HUES6 (cell line): Measurements from ENCODE around the gene RNU6-1.
A peak's percentile ranks its signal among the peaks of the same experiment; 100 is the strongest.

Experiments used
- H3K27ac ChIP-seq: 2 replicates; pipeline ENCODE4 v1.7.0; 2013; ENCODE audit warnings: low read depth, mild to moderate bottlenecking, low read length, inconsistent platforms
- H3K27me3 ChIP-seq: 2 replicates; pipeline ENCODE4 v1.6.1; 2013; ENCODE audit warnings: low read length; ENCODE audit not compliant: control insufficient read depth, insufficient read depth
- H3K36me3 ChIP-seq: 2 replicates; pipeline ENCODE4 v1.6.1; 2013; ENCODE audit warnings: low read length; ENCODE audit not compliant: control insufficient read depth, insufficient read depth
- H3K4me1 ChIP-seq: 2 replicates; pipeline ENCODE4 v1.6.1; 2013; ENCODE audit warnings: low read length; ENCODE audit not compliant: control insufficient read depth, insufficient read depth
- H3K4me3 ChIP-seq: 2 replicates; pipeline ENCODE4 v1.5.1; 2013; ENCODE audit warnings: low read depth, low read length
- H3K9ac ChIP-seq: one replicate; pipeline ENCODE4 v1.6.1; 2013; ENCODE audit warnings: mild to moderate bottlenecking, low read length
- H3K9me3 ChIP-seq: 2 replicates; pipeline ENCODE4 v1.6.1; 2013; ENCODE audit warnings: low read depth, low read length; ENCODE audit not compliant: control insufficient read depth, insufficient read depth

The RNU6-1 gene

GRCh38 chr15:67824976-67825880 is 14.6 kb downstream of the RNU6-1 start, which contains the start of gene SKOR1:
SKOR1 (plus strand) TSS chr15:67825509; CDS start chr15:67825603, 94 bp downstream.
- Histone ChIP-seq H3K4me1 (peaks cover 64% of the 10 kb centered on the region), H3K36me3 (no peaks in the 10 kb centered on the region), H3K27ac (no peak within 1 kb of the TSS), H3K4me3 (peak within 1 kb of the TSS; percentile 42), H3K9ac (no peak within 1 kb of the TSS), H3K27me3 (peaks cover 100% of the 10 kb centered on the region), H3K9me3 (no peaks in the 10 kb centered on the region)

- Histone ChIP-seq H3K9me3 (no peaks in the 10 kb centered on the region), H3K4me3 (peak overlapping the region; percentile 41), H3K4me1 (peaks cover 67% of the 10 kb centered on the region), H3K9ac (no peak overlapping the region), H3K36me3 (no peaks in the 10 kb centered on the region), H3K27me3 (peaks cover 100% of the 10 kb centered on the region), H3K27ac (no peak overlapping the region)
Observed at GRCh38 chr15:67824197-67824968, 15.5 kb downstream of the RNU6-1 start.

DNA sequence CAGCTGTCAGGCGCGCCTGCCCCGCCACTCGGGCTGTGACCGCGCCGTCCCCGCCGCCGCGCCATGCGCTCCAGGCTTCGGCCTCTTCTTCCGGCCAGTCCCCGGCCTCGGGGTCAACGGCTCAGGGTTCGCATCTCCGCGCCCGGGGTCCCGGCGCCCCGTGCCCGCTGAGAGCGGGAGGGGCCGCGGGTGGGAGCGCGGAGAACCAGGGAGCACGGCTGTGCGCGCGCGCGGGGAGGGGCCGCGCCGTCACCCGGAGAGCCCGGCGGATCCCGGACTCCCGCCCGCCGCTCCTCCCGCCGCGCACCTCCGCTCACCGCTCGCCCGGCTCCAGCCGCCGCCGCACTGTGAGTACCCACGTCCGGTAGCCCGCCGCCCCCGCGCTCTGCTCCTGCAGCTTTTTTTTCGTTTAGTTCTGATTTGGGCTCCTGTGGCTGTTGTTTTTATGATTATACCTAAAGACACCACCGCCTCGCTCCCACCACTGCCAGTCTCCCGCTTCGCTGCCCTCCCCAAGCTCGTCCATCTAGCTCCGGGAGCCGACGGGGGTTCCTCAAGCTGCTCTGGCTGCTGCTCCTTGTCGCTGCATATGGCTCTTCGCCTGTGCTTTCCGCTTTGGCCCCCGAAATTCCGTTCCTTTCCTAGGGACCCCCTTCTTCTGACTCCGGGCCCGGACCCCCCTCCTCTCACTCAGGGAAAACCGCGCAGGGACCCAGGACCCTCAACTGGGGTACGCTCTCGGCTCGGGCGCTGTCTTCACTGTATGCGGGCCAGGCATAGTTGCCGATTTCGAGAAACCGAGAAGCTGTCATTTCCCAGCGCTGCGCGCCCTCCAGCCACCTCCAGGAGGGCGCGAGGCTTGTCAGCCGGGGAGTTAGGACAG is 16.3 kb downstream of the RNU6-1 start:
- Histone ChIP-seq H3K4me3 (peak overlapping the region; percentile 48), H3K9ac (no peak overlapping the region), H3K27ac (no peak overlapping the region), H3K4me1 (peaks cover 63% of the 10 kb centered on the region), H3K36me3 (no peaks in the 10 kb centered on the region), H3K27me3 (peaks cover 99% of the 10 kb centered on the region), H3K9me3 (no peaks in the 10 kb centered on the region)

DNA sequence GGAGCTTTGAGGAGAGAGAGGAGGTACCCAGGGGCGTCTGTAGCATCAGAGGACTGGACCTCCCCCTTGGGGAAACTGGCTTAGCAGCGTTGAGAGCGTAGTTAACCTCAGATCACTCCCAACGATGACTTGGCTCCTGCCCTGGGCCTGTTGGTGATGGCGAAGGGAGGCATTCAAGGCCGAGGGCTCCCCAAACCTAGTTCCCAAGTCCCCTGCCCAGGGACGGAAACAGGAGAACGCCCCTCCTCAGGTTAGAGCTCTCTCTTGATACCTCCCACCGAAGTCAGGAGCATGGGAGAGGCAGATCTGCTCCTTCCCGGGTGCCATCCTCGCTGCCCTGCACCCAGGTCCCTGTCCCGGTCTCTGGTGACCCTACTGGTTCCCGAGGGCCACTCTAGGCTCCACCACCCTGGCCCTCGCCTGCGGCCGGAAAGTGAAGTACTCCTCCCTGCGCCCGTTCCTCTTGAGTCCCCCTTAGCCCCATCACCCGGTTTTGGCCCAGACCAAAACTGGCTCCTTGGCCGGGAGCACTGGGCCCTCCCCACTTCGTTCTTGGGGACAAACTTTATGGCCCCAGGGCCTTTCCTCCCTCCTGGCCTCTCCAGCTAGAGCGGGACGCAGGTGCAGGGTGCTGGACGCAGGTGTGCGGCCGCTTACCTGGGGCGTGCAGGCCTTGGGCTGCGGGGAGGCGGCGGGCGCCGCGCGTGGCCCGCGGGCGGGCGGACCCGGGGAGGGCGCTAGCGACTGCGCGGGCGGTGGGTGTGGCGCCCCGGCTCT is 17.1 kb downstream of the RNU6-1 start:
- peaks cover 99% of the 10 kb centered on the region for H3K27me3 ChIP-seq
- H3K27ac ChIP-seq = no peak overlapping the region
- H3K36me3 ChIP-seq = no peaks in the 10 kb centered on the region
- peaks cover 59% of the 10 kb centered on the region for H3K4me1 ChIP-seq
- H3K4me3 ChIP-seq = peak overlapping the region; percentile 48
- H3K9me3 ChIP-seq = no peaks in the 10 kb centered on the region
- H3K9ac ChIP-seq = no peak overlapping the region

DNA sequence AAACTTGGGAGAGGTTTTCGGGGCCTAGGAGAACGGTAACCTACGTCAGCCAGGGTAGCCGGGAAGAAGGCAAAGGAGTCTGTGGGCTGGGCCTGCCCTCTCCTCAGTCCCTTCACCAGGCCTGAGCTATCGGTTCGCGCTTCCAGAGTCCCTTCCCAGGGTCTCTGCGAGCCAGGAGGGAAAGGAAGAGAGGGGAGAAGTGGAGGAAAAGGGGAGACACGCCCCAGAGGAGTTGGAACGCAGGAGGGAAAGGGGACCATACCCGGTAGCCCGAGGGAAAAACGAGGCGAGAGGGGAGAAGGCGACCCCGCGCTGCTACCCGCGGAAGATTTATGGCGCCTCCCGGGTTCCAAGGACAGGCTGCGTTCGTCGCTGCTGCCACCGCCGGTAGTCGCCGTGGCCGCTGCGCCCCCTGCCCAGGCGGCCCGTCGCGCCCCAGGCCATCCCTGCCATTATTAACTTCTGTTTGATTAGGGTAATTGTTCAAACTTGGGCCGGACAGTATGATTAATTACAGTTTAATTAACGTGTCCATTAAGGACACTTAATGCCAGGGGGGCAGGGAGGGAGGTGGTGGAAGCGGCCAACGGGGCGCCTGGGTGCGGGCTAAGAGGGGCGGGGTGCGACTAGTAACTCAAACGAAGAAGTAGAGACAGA is 17.9 kb downstream of the RNU6-1 start:
- Histone ChIP-seq H3K4me3 (peak overlapping the region; percentile 48), H3K4me1 (peaks cover 59% of the 10 kb centered on the region), H3K27me3 (peaks cover 99% of the 10 kb centered on the region)

GRCh38 chr15:67820992-67821783 is 18.7 kb downstream of the RNU6-1 start:
- Histone ChIP-seq H3K9me3 (no peaks in the 10 kb centered on the region), H3K9ac (no peak overlapping the region), H3K4me1 (peaks cover 56% of the 10 kb centered on the region), H3K36me3 (no peaks in the 10 kb centered on the region), H3K27me3 (peaks cover 97% of the 10 kb centered on the region), H3K27ac (no peak overlapping the region), H3K4me3 (peak overlapping the region; percentile 48)

More for the DNA sequence above, 17.9 kb downstream of the RNU6-1 start:
- Histone ChIP-seq H3K27ac (no peak overlapping the region), H3K36me3 (no peaks in the 10 kb centered on the region), H3K9ac (no peak overlapping the region), H3K9me3 (no peaks in the 10 kb centered on the region)

GRCh38 chr15:67820122-67820991 is 19.5 kb downstream of the RNU6-1 start:
- no peaks in the 10 kb centered on the region for H3K36me3 ChIP-seq
- H3K9me3 ChIP-seq = peaks cover 5% of the 10 kb centered on the region
- H3K27ac ChIP-seq = no peak overlapping the region
- peak overlapping the region; percentile 39 for H3K4me3 ChIP-seq
- peaks cover 48% of the 10 kb centered on the region for H3K4me1 ChIP-seq
- no peak overlapping the region for H3K9ac ChIP-seq
- peaks cover 94% of the 10 kb centered on the region for H3K27me3 ChIP-seq

DNA sequence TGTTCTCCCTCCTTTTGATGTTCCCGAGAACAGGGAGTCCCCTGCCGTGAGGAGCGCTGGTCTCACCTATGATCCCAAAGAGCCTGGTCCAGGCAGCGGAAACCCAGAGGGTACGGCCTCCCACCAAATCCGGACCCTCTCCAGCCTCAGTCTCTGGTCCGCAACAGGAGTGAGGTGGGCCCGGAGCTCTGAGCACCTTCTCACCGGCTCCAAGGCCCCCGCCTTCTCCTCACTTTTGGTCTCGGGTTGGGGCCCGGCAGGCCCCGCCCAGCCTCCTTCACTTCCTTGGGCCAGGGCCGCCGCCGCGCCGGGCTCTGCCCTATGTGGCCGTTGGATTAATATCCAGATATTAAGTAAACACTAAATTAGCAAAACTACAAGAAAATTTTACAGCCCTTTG is 20.2 kb downstream of the RNU6-1 start:
- Histone ChIP-seq H3K27me3 (peaks cover 92% of the 10 kb centered on the region), H3K36me3 (no peaks in the 10 kb centered on the region), H3K4me3 (peak overlapping the region; percentile 39)

DNA sequence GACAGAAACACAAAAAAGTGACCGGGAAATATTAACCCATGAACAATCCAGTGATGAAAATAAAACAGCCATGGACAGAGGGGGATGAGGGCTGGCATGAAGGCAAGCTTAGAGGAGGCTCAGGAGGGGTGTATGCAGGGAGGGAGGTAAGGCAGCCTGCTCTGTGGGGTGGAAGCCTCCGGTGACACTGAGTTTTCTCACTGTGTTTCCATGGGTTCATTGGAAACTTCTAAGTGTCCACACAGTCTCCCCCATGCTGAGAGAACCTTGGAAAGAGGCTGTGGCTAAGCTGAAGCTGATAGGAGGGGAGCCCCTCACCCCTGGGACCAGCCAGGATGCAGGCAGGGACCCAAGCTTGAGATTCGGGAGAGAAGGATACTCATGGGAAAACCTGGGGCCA is 21.4 kb downstream of the RNU6-1 start:
- H3K27me3 ChIP-seq = peaks cover 80% of the 10 kb centered on the region
- H3K27ac ChIP-seq = no peak overlapping the region
- peaks cover 5% of the 10 kb centered on the region for H3K9me3 ChIP-seq

More for the DNA sequence above, 20.2 kb downstream of the RNU6-1 start:
- H3K9me3 ChIP-seq = peaks cover 5% of the 10 kb centered on the region
- peaks cover 44% of the 10 kb centered on the region for H3K4me1 ChIP-seq
- no peak overlapping the region for H3K27ac ChIP-seq
- no peak overlapping the region for H3K9ac ChIP-seq

More for the DNA sequence above, 21.4 kb downstream of the RNU6-1 start:
- H3K36me3 ChIP-seq = no peaks in the 10 kb centered on the region
- H3K9ac ChIP-seq = no peak overlapping the region
- H3K4me1 ChIP-seq = peaks cover 35% of the 10 kb centered on the region
- no peak overlapping the region for H3K4me3 ChIP-seq
